Muscle layer of colon (tissue), 2 donors: ENCODE results near the gene WIPF1.

ENCODE experiments used
- H3K27ac ChIP-seq: one replicate; pipeline ENCODE4 v1.7.0; 2013; ENCODE audit warnings: low read depth, mild to moderate bottlenecking, low read length, moderate library complexity
- H3K27me3 ChIP-seq, 2 donors: one replicate each; pipeline ENCODE4 v1.7.0; 2013; ENCODE audit warnings: low read length in 2 of 2, mild to moderate bottlenecking in 2 of 2; ENCODE audit not compliant: insufficient read depth in 2 of 2, control insufficient read depth in 1 of 2
- H3K36me3 ChIP-seq: one replicate; pipeline ENCODE4 v1.7.0; 2013; ENCODE audit warnings: mild to moderate bottlenecking, low read length; ENCODE audit not compliant: insufficient read depth
- H3K4me1 ChIP-seq: one replicate; pipeline ENCODE4 v1.7.0; 2013; ENCODE audit warnings: mild to moderate bottlenecking, low read length; ENCODE audit not compliant: insufficient read depth
- H3K4me3 ChIP-seq, 2 donors: one replicate each; pipeline ENCODE4 v1.7.0; 2013; ENCODE audit warnings: low read length in 2 of 2, low read depth in 1 of 2, mild to moderate bottlenecking in 1 of 2, moderate library complexity in 1 of 2
- H3K9ac ChIP-seq: one replicate; pipeline ENCODE4 v1.7.0; 2013; ENCODE audit warnings: low read length
- H3K9me3 ChIP-seq: one replicate; pipeline ENCODE4 v1.7.0; 2013; ENCODE audit warnings: mild to moderate bottlenecking, low read length
- donor health status: abdominal sarcoma.
- donor health status: Adenocarcinoma of cecum.

Gene WIPF1

DNA sequence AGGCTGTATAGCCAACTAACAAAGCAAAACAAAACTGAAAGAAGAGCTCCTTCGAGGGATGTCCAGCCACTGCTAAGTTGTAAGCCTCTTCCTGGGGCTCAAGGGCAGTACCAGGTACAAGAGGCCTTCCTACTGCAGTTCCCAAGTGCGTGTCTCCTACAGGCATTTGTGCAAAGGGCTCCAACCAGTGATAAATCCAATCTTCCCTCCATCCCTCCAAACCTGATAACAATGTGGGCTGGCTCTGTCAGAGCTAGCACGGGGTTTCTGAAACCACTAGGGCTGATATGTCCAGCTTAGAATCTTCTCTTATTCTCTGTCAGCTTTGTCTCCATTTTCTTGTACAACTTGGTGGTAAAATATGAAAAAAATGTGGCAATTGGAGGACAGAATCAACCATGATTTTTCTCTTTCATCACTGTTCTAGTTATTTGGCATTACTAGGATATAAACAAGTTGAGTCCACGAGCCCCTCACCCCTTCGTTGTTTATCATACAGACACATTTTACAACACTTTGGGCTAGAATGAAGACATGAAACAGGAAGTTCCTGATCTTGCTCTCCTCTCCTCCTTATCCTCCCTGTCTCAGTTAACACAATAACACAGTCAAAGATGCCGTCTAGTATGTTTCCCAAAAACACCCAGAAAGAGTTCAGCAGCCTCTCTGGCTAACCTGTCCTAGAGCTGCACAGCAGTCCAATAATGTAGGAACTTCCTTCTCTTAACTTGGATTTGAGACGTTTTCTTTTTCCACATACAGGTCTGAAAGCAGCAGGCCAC is 35.4 kb upstream of the WIPF1 start:
- Histone ChIP-seq H3K4me1 (peaks cover 66% of the 10 kb centered on the region), H3K9ac (no peak overlapping the region), H3K9me3 (no peaks in the 10 kb centered on the region), H3K36me3 (no peaks in the 10 kb centered on the region), H3K4me3 (no peak overlapping the region), H3K27ac (peak overlapping the region; percentile 66), H3K27me3 (no peaks in the 10 kb centered on the region)

DNA sequence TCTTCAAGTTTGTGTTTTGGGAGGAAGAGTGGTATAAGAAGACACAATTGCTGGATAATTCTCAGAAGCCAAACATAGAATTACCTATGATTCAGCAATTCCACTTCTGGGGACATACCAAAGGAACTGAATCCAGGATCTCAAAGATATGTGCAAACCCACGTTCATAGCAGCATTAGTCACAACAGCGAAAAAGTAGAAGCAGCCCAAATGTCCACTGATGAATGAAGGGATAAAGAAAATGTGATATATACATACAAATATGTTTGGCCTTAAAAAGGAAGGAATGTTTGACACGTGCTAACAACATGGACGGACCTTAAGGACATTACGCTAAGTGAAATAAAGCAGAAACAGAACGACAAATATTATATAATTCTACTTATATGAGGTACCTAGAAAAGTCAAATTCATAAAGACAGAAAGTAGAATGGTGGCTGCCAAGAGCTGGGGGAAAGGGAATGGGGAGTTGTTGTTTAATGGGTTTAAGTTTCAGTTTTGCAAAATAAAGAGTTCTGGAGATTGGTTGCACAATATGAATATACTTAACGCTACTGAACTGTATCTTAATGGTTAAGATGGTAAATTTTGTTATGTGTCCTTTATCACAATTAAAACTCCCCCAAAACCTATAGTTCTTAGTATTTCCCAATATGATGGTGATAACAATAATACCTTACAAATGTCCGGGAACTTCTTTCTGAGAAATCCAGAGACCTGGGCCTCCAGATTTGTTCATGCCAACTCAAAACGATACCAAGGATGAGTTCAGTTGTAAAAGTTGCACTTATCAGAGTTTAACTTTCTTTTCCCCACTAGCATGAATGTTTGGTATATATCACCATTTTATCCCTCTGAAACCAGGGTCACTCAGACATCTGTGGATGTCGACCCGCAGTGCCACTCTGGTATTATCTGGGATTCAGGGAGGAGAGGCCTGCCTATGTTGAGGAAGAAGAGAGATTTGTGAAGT is 33.7 kb upstream of the WIPF1 start:
- no peaks in the 10 kb centered on the region for H3K27me3 ChIP-seq
- peak overlapping the region; percentile 9 for H3K27ac ChIP-seq
- no peaks in the 10 kb centered on the region for H3K36me3 ChIP-seq
- H3K4me1 ChIP-seq: peaks cover 66% of the 10 kb centered on the region
- H3K4me3 ChIP-seq: no peak overlapping the region
- H3K9ac ChIP-seq: no peak overlapping the region
- H3K9me3 ChIP-seq: no peaks in the 10 kb centered on the region

DNA sequence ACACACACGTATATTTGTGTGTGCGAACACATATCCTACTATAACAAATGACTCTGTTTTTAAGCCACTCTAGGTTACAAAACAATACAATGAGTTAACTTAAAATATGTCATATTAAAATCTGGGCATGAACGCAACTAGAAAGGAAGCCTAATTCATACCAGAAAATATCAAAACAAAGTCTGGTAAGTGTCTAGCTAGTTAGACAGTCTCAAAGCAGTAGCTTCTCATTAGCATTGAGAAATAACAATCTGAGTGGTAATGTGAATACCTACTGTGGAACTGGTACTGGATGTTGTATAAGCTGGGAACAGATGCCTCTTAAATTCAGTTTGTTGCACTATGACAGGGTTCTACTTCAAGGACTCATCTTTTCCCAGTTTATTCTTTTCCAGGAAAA is 32.5 kb upstream of the WIPF1 start:
- Histone ChIP-seq H3K9me3 (no peaks in the 10 kb centered on the region), H3K4me1 (peaks cover 56% of the 10 kb centered on the region), H3K27ac (no peak overlapping the region), H3K4me3 (no peak overlapping the region), H3K27me3 (no peaks in the 10 kb centered on the region), H3K36me3 (no peaks in the 10 kb centered on the region), H3K9ac (no peak overlapping the region)

DNA sequence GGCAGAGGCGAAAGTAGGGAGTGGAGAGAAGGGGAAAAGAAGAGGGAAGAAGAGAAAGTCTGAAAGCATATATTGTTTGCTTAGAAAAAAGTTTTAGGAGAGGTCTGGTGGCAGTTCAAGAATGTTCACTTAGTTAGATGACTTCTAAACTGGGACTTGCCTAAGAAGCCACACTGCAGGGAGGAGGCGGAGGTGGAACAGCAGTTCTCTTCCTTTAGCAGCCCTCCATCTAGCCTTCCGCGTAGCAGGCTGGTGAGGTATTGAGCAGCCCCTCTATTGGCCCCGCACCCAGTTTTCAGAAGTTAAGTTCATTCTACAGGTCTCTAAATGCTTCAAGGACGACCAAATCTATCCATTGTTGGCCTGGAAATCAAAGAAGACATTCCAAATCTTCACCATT is 31.9 kb upstream of the WIPF1 start:
- H3K4me1 ChIP-seq: peaks cover 50% of the 10 kb centered on the region
- no peak overlapping the region for H3K4me3 ChIP-seq
- no peak overlapping the region for H3K9ac ChIP-seq
- no peaks in the 10 kb centered on the region for H3K9me3 ChIP-seq
- H3K27me3 ChIP-seq: no peaks in the 10 kb centered on the region
- no peaks in the 10 kb centered on the region for H3K36me3 ChIP-seq
- H3K27ac ChIP-seq: no peak overlapping the region

DNA sequence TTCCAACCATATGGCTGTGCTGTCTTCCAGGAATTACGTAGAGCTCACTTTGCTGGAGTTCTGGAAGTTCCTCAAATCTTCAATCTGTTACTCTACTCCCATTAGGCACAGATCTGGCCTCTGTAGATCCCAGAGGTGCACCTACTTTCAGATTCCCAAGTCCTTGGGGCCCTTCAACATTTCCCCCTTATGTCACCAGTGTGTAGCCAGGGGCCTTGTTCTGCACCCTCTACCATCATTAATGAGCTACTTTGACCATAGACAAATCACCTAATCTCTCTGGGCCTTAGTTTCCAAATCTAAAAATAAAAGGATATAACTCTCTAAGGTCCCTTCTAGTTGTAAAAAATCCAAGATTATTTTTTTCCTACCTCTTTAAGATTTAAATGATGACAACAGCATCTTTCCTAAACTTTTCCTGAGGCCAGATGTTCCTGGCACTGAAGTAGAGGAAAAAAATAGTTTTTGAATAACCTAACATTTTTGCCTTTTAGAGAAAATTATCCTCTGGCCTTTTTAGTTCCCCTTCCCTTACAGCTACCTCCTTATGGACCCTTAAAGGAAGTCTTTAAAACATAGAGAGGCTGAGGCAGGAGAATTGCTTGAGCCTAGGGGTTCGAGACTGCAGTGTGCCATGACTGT is 31.0 kb upstream of the WIPF1 start:
- Histone ChIP-seq H3K9me3 (no peaks in the 10 kb centered on the region), H3K9ac (no peak overlapping the region), H3K36me3 (no peaks in the 10 kb centered on the region), H3K27ac (no peak overlapping the region), H3K27me3 (no peaks in the 10 kb centered on the region), H3K4me3 (no peak overlapping the region), H3K4me1 (peaks cover 42% of the 10 kb centered on the region)

DNA sequence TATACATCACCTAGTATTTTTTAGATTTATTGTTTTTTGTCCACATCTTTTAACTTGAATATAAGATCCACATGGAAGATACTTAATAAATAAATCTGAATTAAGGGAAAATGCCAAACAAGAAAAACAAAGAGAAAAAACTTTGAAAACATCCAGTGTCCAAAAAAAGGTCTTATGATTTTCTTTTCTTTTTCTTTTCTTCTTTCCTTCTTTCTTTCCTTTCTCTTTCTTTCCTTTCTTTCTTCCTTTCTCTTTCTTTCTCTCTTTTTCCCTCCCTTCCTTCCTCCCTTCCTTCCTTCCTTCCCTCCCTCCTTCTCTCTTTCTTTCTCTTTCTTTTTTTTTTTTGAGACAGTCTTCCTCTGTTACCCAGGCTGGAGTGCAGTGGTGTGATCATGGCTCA is 29.6 kb upstream of the WIPF1 start:
- H3K4me1 ChIP-seq: peaks cover 35% of the 10 kb centered on the region
- H3K27me3 ChIP-seq: no peaks in the 10 kb centered on the region
- H3K36me3 ChIP-seq: no peaks in the 10 kb centered on the region
- no peak overlapping the region for H3K27ac ChIP-seq
- no peak overlapping the region for H3K9ac ChIP-seq
- H3K4me3 ChIP-seq: no peak overlapping the region
- no peaks in the 10 kb centered on the region for H3K9me3 ChIP-seq

DNA sequence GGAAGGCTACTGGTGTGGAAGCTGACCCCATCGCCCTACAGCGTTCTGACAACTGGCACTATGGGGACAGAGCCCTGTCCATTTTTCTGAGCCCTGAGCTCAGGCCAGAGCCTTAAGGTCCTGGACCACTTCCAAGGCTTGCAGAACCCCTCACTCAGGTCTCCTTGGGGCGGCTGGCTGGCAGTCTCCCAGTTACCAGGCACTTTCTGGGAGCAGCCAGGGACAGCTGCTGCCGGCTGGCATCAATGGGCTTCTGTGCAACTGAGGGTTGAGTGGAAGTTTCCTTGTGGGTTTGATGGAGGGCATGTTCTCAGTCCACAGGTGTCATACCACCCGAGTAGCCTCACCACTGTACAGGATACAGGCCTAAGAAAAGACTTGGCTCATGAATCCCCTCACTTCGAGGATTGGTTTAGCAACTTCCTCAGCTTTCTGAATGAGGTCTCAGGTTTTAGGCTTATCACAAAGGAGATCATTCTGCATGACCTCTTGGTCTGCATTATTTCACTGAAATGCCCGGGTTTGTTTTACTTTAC is 27.4 kb upstream of the WIPF1 start:
- Histone ChIP-seq H3K9me3 (no peaks in the 10 kb centered on the region), H3K4me1 (peaks cover 13% of the 10 kb centered on the region), H3K9ac (no peak overlapping the region), H3K27ac (no peak overlapping the region), H3K4me3 (no peak overlapping the region), H3K27me3 (no peaks in the 10 kb centered on the region), H3K36me3 (no peaks in the 10 kb centered on the region)

DNA sequence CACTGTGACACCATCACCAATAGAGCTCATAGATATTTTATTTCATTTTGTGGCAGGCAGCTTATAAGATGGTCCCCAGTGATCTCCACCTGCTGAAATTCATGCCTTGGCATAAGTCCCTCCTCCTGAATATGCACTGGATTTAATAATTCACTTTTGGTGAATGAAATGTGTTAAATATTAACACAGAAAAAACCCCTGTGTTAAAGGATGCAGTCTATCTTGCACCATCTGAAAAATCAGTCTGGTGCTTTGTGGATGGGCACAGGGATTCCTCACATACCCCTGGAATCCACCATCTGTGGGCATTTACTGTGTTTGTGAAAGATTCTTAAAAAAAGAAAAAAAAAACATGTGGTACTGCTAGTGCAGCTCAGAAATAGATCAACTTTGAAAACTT is 26.1 kb upstream of the WIPF1 start:
- no peaks in the 10 kb centered on the region for H3K9me3 ChIP-seq
- no peaks in the 10 kb centered on the region for H3K27me3 ChIP-seq
- no peaks in the 10 kb centered on the region for H3K36me3 ChIP-seq
- H3K9ac ChIP-seq: no peak overlapping the region
- no peak overlapping the region for H3K27ac ChIP-seq
- H3K4me1 ChIP-seq: peaks cover 4% of the 10 kb centered on the region
- H3K4me3 ChIP-seq: no peak overlapping the region

DNA sequence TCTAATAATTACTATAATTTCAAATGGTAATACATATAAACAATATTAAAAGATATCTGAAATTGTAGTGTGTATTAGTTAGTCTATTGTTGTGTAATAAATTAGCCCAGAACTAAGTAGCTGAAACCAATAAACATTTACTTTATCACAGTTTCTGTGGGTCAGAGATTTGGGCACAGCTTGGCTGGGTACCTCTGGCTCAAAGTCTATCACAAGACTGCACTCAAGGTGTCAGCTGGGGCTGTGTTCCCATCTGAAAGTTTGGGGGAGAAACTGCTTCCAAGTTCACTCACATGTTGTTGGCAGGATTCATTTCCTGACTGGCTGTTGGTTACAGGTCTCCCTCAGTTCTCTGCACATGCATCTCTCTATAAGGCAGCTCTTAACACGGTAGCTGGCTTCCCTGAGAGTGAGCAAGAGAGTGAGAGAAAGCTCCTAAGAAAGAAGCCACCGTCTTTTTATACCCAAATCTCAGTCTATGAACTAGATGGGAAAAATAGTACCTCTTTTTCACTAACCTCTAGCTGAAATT is 25.6 kb upstream of the WIPF1 start:
- H3K27me3 ChIP-seq: no peaks in the 10 kb centered on the region
- no peak overlapping the region for H3K27ac ChIP-seq
- H3K9ac ChIP-seq: no peak overlapping the region
- H3K36me3 ChIP-seq: no peaks in the 10 kb centered on the region
- H3K4me3 ChIP-seq: no peak overlapping the region
- no peaks in the 10 kb centered on the region for H3K9me3 ChIP-seq
- H3K4me1 ChIP-seq: peaks cover 4% of the 10 kb centered on the region

DNA sequence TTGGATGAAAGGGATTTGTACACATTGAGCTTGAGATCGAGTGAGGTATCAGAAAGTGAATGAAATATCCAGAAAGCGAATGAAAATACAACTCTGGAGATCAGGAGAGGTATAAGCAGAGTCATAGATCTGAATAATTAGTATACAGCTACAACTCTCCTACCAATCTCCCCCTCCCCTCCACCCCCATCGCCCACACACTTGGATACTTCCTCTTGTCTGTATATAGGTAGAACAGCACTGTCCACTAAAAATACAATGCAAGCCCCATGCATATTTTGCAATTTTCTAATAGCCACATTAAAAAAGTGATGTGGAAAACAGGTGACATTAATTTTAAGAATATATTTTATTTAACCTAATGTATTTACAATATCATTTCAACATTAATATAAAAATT is 23.7 kb upstream of the WIPF1 start:
- no peak overlapping the region for H3K27ac ChIP-seq
- no peaks in the 10 kb centered on the region for H3K27me3 ChIP-seq
- H3K9ac ChIP-seq: no peak overlapping the region
- no peak overlapping the region for H3K4me3 ChIP-seq
- no peaks in the 10 kb centered on the region for H3K9me3 ChIP-seq
- H3K4me1 ChIP-seq: peaks cover 14% of the 10 kb centered on the region
- H3K36me3 ChIP-seq: no peaks in the 10 kb centered on the region

DNA sequence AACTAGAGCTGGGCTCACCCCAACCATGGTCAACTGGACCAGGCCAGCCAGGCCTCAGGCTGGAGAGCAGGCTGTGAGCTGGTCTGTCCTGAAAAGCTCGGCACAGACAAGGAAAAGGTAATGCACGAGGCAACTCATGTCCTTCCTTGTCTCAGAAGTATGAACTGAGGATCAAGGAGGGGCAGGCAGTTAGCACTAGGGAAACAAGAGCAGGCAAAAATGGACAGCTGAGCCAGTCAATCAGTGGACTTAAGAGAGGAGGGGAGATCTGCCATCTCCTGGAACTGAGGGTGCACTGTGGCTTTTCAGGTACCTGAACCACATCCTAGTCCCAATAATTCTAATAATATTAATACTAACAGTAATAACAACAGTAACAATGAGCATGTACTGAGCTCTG is 20.6 kb upstream of the WIPF1 start:
- H3K4me1 ChIP-seq: peaks cover 31% of the 10 kb centered on the region
- no peak overlapping the region for H3K27ac ChIP-seq
- no peaks in the 10 kb centered on the region for H3K27me3 ChIP-seq

More for the DNA sequence above, 20.6 kb upstream of the WIPF1 start:
- no peaks in the 10 kb centered on the region for H3K9me3 ChIP-seq
- no peak overlapping the region for H3K4me3 ChIP-seq
- no peak overlapping the region for H3K9ac ChIP-seq
- no peaks in the 10 kb centered on the region for H3K36me3 ChIP-seq
